Stomach (tissue), 9 donors: Measurements from ENCODE around the gene ZNF653. TPM values are rescaled to one million over a fixed set of nuclear protein-coding genes. Genes with fewer than 3 reads are reported as not detected.

ENCODE experiments used
- DNase-seq, 2 donors: peaks; one replicate each; pipeline versions ENCODE4 v3.0.0 to v3.0.0-alpha.2; 2013 to 2019
- H3K27ac ChIP-seq, 5 donors: fragments of 200-600 bp in 4 of 5; sonication (generic) in 4 of 5; one replicate each; pipeline ENCODE4 v1.5.1; 2013 to 2019; ENCODE audit warnings: mild to moderate bottlenecking in 1 of 5, moderate library complexity in 1 of 5
- H3K27me3 ChIP-seq, 3 donors: fragments of 200-600 bp; sonication (generic); one replicate each; pipeline ENCODE4 v1.5.1; 2017 to 2019; ENCODE audit warnings: mixed run types in 1 of 3
- H3K36me3 ChIP-seq, 4 donors: fragments of 200-600 bp; sonication (generic); 1 replicate in 3 of 4; 2 replicates in 1 of 4; pipeline ENCODE4 v1.5.1; 2016 to 2019
- H3K4me1 ChIP-seq, 4 donors: fragments of 200-600 bp; sonication (generic); one replicate each; pipeline ENCODE4 v1.5.1; 2016 to 2019
- H3K4me3 ChIP-seq, 4 donors: fragments of 200-600 bp; sonication (generic) in 3 of 4; one replicate each; pipeline ENCODE4 v1.5.1; 2016 to 2019; ENCODE audit warnings: mild to moderate bottlenecking in 1 of 4
- H3K9me3 ChIP-seq, 4 donors: fragments of 200-600 bp; sonication (generic); one replicate each; pipeline ENCODE4 v1.5.1; 2016 to 2019
- CTCF ChIP-seq, 7 experiments: fragments of 450-650 bp in 4 of 7; fragments of 200-600 bp in 3 of 7; sonication (generic) in 3 of 7; IDR thresholded peaks; one replicate each; pipeline ENCODE4 v1.5.1; 2016 to 2019; ENCODE audit warnings: antibody characterized with exemption in 7 of 7, control low read depth in 2 of 7, mild to moderate bottlenecking in 1 of 7
- EP300 ChIP-seq: sonication (generic); formaldehyde crosslinking; IDR thresholded peaks from one replicate; pipeline ENCODE4 v1.6.1; 2017; ENCODE audit warnings: antibody characterized with exemption
- POLR2A ChIP-seq, 4 donors: fragments of 450-650 bp; IDR thresholded peaks; one replicate each; pipeline ENCODE4 v1.6.1; 2016; ENCODE audit warnings: antibody characterized with exemption in 4 of 4, control low read depth in 2 of 4, mild to moderate bottlenecking in 1 of 4, moderate library complexity in 1 of 4
- POLR2AphosphoS5 ChIP-seq, 3 donors: sonication (generic); formaldehyde crosslinking; IDR thresholded peaks; one replicate each; pipeline ENCODE4 v1.6.1; 2016; ENCODE audit warnings: antibody characterized with exemption in 3 of 3
- WGBS, 5 donors: extraction: QIAGEN DNeasy Blood & Tissue Kit in 3 of 5; methylation state at CpG; one replicate each; pipeline versions ENCODE4 v1.1.5 to v1.1.7; 2013 to 2018; 5-methylcytosine and 5-hydroxymethylcytosine counted together
- intact Hi-C: fragments of 100-400 bp; cut with DNase I; formaldehyde crosslinking; loops from one replicate; pipeline ENCODE4 v1.15.1; 2023; ENCODE audit warnings: low total_unique reads
- polyA plus RNA-seq, 3 donors: library from polyadenylated mRNA; stranded (reverse); fragments of 200-250 nt; gene quantifications; one replicate each; pipeline ENCODE4 v1.2.3, GENCODE V29; 2013
- total RNA-seq, 5 donors: library from RNA; depleted of rRNA; stranded (reverse); fragments of >200 nt; gene quantifications; one replicate each; pipeline versions ENCODE4 v1.1.0 to v1.2.3, GENCODE V29; 2014 to 2016
- donor health status: healthy with polysubstance abuse.
- donor health status: Bipolar disorder and iron deficiency.
- donor health status: healthy.

Gene ZNF653
- total and polyA plus RNA-seq, 8 donors: 6.7 to 99.6 (median 13.9) TPM

- no peak for DNase-seq
- Histone ChIP-seq H3K4me3 (no peak overlapping the region), H3K27me3 (peaks cover 4 to 14% (median 9%) of the 10 kb centered on the region in 3 donors), H3K27ac (peak overlapping the region in 4 of 5 donors; percentile 78 to 95 (median 82)), H3K4me1 (peaks cover 7 to 35% (median 24%) of the 10 kb centered on the region in 4 donors), H3K36me3 (no peaks in the 10 kb centered on the region), H3K9me3 (no peaks in the 10 kb centered on the region)
- TF ChIP-seq POLR2A (IDR thresholded peaks at IDR 0.05) (no peak), EP300 (no peak), POLR2AphosphoS5 (IDR thresholded peaks at IDR 0.05) (no peak), CTCF (IDR thresholded peaks at IDR 0.05) (no peak)
- intact Hi-C loops: no loop called here
- WGBS, 5 donors: 47 to 63% (median 60%) methylated on average over 5 of the region's 5 CpGs
These were observed 29.3 kb upstream of the ZNF653 start for GRCh38 chr19:11534948-11535347.

GRCh38 chr19:11534538-11534937 is 28.9 kb upstream of the ZNF653 start:
- intact Hi-C loops: no loop called here

GRCh38 chr19:11530432-11530831 is 24.8 kb upstream of the ZNF653 start:
- intact Hi-C loops: no loop called here
- peaks cover 0 to 8% (median 3%) of the 10 kb centered on the region in 4 donors for H3K36me3 ChIP-seq
- peaks cover 17 to 49% (median 28%) of the 10 kb centered on the region in 4 donors for H3K4me1 ChIP-seq
- DNase-seq: peak; percentile 80 to 91
- H3K4me3 ChIP-seq: no peak overlapping the region
- H3K27ac ChIP-seq: peak overlapping the region in 4 of 5 donors; percentile 90 to 93 (median 92)
- H3K9me3 ChIP-seq: no peaks in the 10 kb centered on the region
- TF ChIP-seq POLR2A (IDR thresholded peaks at IDR 0.05) (no peak), POLR2AphosphoS5 (IDR thresholded peaks at IDR 0.05) (peak in 1 of 3 donors; percentile 61), EP300 (no peak), CTCF (IDR thresholded peaks at IDR 0.05) (peak in 1 of 7 experiments; percentile 31)
- H3K27me3 ChIP-seq: no peaks in the 10 kb centered on the region
- WGBS, 5 donors: 21 to 29% (median 24%) methylated on average over 9 of the region's 9 CpGs

More at GRCh38 chr19:11534538-11534937, 28.9 kb upstream of the ZNF653 start:
- H3K4me3 ChIP-seq: no peak overlapping the region
- WGBS, 5 donors: 76 to 89% (median 83%) methylated on average over 1 of the region's 1 CpG
- no peaks in the 10 kb centered on the region for H3K36me3 ChIP-seq
- peaks cover 7 to 35% (median 24%) of the 10 kb centered on the region in 4 donors for H3K4me1 ChIP-seq
- peaks cover 4 to 10% (median 5%) of the 10 kb centered on the region in 3 donors for H3K27me3 ChIP-seq
- peak overlapping the region in 4 of 5 donors; percentile 78 to 95 (median 82) for H3K27ac ChIP-seq
- H3K9me3 ChIP-seq: no peaks in the 10 kb centered on the region
- no peak for DNase-seq
- TF ChIP-seq CTCF (IDR thresholded peaks at IDR 0.05): no peak
- TF ChIP-seq POLR2A (IDR thresholded peaks at IDR 0.05): no peak
- no peak for TF ChIP-seq EP300
- no peak for TF ChIP-seq POLR2AphosphoS5 (IDR thresholded peaks at IDR 0.05)

GRCh38 chr19:11528551-11529341 is 23.1 kb upstream of the ZNF653 start, which contains the start of gene ECSIT:
Gene ECSIT, minus strand, starts transcription at chr19:11529134. Its CDS starts 9,964 bp downstream, at chr19:11519170.
- peaks cover 0 to 25% (median 15%) of the 10 kb centered on the region in 4 donors for H3K36me3 ChIP-seq
- peak within 1 kb of the TSS; percentile 82 to 98 (median 90) for H3K4me3 ChIP-seq
- H3K9me3 ChIP-seq: no peaks in the 10 kb centered on the region
- DNase-seq: peak; percentile 99
- TF ChIP-seq EP300 (no peak), POLR2AphosphoS5 (IDR thresholded peaks at IDR 0.05) (peak; percentile 65 to 80 (median 73))
- H3K27me3 ChIP-seq: no peaks in the 10 kb centered on the region
- intact Hi-C loops: no loop called here
- H3K4me1 ChIP-seq: peaks cover 11 to 43% (median 25%) of the 10 kb centered on the region in 4 donors
- H3K27ac ChIP-seq: peak within 1 kb of the TSS; percentile 90 to 93 (median 91)
- 0 to 1% (median 1%) methylated on average over 13 to 47 of the region's 47 CpGs for WGBS, 5 donors
